Activated T-cell treated with anti-CD3 and anti-CD28 coated beads, Interleukin-2, amount 50 U/mL, for 72 hours (primary cell): ENCODE data around the gene POLD3. TPM values are rescaled to one million over a fixed set of nuclear protein-coding genes. Genes with fewer than 3 reads are reported as not detected.
"Not testable (repeated sequence)": the region's sequence is repeated elsewhere in the genome, so short reads cannot be mapped to it uniquely, and the experiment has no call there.

Experiments used
- ATAC-seq, 2 donors: fragments of 150-1000 bp; cut with Tn5 transposase; replicated peaks in 1 of 2; 2 replicates each; pipeline ENCODE4 v1.10.0; 2021; ENCODE audit warnings: moderate library complexity in 2 of 2, mild to moderate bottlenecking in 1 of 2
- DNase-seq, 2 donors: peaks; one replicate each; pipeline ENCODE4 v3.0.0; 2021 to 2022; ENCODE audit warnings: mixed read lengths in 1 of 2
- H3K27ac Mint-ChIP-seq: one replicate; pipeline ENCODE4 v1.8.0; 2022; ENCODE audit warnings: mild to moderate bottlenecking, moderate library complexity, mixed read lengths
- H3K27me3 Mint-ChIP-seq: one replicate; pipeline ENCODE4 v1.8.0; 2022; ENCODE audit warnings: low read depth, mixed read lengths
- H3K36me3 Mint-ChIP-seq, 2 donors: one replicate each; pipeline ENCODE4 v1.8.0; 2022; ENCODE audit warnings: mixed read lengths in 2 of 2, mild to moderate bottlenecking in 1 of 2; ENCODE audit not compliant: insufficient read depth in 2 of 2
- H3K4me1 Mint-ChIP-seq: one replicate; pipeline ENCODE4 v1.8.0; 2022; ENCODE audit warnings: low read depth, mixed read lengths
- H3K4me3 Mint-ChIP-seq, 2 donors: one replicate each; pipeline ENCODE4 v1.8.0; 2022; ENCODE audit warnings: mild to moderate bottlenecking in 2 of 2, mixed read lengths in 2 of 2, moderate library complexity in 2 of 2
- H3K9me3 Mint-ChIP-seq, 2 donors: one replicate each; pipeline ENCODE4 v1.8.0; 2022; ENCODE audit warnings: mixed read lengths in 2 of 2
- total RNA-seq, 2 donors: library from RNA; stranded (reverse); gene quantifications; one replicate each; pipeline ENCODE4 v1.2.3, GENCODE V29; 2022

Gene POLD3
- total RNA-seq, 2 donors from 2014 or later = 57.7 to 63.9 TPM

DNA sequence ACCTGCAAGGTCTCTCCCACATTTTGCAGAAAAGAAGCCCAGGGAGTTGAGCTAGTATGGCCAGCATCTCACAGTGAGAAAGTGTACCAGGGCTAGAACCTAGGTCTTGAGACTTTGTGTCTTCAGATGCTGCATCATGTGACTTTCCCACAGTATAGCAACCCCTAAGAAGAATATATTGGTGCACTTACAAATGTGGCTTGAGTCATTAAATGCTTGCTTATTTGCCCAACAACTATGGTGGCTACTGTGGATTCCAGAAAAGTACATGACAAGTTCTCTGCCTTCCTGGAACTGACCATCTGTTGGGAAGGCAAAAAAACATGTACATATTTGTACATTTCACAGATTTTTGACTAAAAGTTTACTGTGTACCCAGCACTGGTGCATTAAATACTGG, 55.0 kb downstream of the POLD3 start:
- H3K36me3 Mint-ChIP-seq = peaks cover 7 to 28% of the 10 kb centered on the region in 2 donors
- no peak overlapping the region for H3K4me3 Mint-ChIP-seq
- no peaks in the 10 kb centered on the region for H3K4me1 Mint-ChIP-seq
- DNase-seq (no peak), ATAC-seq (no peak)
- H3K27ac Mint-ChIP-seq = no peak overlapping the region
- peaks cover 0 to 2% of the 10 kb centered on the region in 2 donors for H3K9me3 Mint-ChIP-seq
- H3K27me3 Mint-ChIP-seq = no peaks in the 10 kb centered on the region

DNA sequence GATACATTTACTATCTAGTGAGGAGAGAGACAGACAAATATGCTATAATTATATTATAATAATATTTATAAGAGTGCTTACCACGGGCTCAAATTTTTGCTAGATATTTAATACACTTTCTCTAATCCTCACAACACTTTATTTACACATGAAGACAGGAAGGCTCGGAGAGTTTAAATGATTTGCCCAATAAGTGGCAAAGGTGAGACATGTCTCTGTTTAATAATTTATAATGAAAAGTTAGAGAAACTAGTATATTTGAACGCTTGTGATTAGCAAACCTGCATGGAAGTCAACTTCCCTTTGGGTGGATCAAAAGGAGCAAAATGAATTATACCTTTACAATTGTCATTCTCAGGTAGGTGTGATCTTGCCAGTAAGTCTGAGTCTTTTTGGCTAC, 55.4 kb downstream of the POLD3 start:
- Mint-ChIP-seq H3K4me3 (no peak overlapping the region), H3K36me3 (peaks cover 7 to 29% of the 10 kb centered on the region in 2 donors), H3K27ac (no peak overlapping the region), H3K9me3 (peaks cover 0 to 2% of the 10 kb centered on the region in 2 donors), H3K4me1 (no peaks in the 10 kb centered on the region), H3K27me3 (no peaks in the 10 kb centered on the region)
- ATAC-seq (no peak), DNase-seq (no peak)

DNA sequence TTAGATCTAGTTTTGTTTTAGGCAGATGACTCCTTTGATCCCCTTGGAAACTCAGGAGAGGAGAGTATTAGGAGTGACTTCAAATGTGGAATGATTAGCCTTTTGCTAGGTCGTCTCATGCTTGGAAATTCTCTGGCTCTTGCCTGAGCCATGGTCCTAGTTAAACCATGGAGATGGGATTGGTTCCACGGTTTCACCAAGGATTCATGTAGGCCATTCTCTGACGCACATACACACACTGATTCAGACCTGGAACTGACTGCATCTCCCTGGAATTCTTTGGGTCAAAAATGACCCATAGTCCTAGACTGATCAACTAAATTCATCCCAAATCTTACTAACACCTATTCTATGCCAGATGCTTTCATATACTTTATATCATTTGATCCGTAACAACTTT, 56.5 kb downstream of the POLD3 start:
- ATAC-seq (no peak), DNase-seq (no peak)
- peaks cover 0 to 2% of the 10 kb centered on the region in 2 donors for H3K9me3 Mint-ChIP-seq
- no peaks in the 10 kb centered on the region for H3K27me3 Mint-ChIP-seq
- peaks cover 7 to 30% of the 10 kb centered on the region in 2 donors for H3K36me3 Mint-ChIP-seq
- no peaks in the 10 kb centered on the region for H3K4me1 Mint-ChIP-seq
- no peak overlapping the region for H3K4me3 Mint-ChIP-seq
- H3K27ac Mint-ChIP-seq = no peak overlapping the region

DNA sequence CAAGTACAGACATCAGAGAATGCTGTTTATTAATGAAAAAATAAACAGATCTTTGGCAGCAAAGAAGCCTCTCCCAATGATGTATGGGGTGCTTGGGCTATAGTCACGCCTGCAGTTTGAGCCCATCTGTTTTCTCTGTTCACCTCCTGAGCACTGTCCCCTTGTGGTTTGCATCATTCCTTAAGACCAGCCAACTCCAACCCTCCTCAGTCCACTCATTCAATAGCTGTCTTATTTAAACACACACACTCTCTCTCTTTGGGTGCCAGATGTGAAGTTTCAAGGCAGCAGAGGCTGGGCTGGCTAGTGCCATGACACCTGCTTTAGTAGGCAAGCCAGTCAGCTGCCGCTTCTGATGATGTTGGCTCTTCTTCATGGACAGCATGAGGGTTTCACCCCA, 58.1 kb downstream of the POLD3 start:
- Mint-ChIP-seq H3K4me1 (no peaks in the 10 kb centered on the region), H3K27me3 (no peaks in the 10 kb centered on the region)

DNA sequence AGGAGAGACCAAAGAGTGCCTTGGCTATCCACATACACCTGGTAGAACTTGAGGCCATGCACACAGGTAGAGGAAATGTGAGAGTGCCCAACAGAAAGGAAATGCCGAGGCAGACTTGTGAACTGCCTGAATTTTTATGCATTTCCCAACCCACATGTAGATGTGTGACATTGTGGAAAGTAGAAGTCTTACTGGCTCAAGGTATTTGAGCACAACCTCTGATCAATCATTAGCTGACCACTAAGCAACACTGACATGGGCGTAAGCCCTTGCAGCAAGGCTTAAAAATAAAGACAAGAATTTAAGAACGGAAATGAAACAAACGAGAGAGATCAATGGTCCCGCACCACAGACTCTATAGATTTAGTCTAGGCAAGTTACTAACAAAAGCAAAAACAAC, 62.6 kb downstream of the POLD3 start:
- ATAC-seq (no peak), DNase-seq (no peak)
- Mint-ChIP-seq H3K27me3 (no peaks in the 10 kb centered on the region), H3K4me3 (no peak overlapping the region), H3K27ac (no peak overlapping the region), H3K36me3 (peaks cover 20 to 44% of the 10 kb centered on the region in 2 donors), H3K4me1 (no peaks in the 10 kb centered on the region), H3K9me3 (peaks cover 10% of the 10 kb centered on the region in 2 donors)

More for the DNA sequence above, 58.1 kb downstream of the POLD3 start:
- DNase-seq (no peak), ATAC-seq (no peak)
- Mint-ChIP-seq H3K9me3 (peaks cover 0 to 2% of the 10 kb centered on the region in 2 donors), H3K36me3 (peaks cover 7 to 27% of the 10 kb centered on the region in 2 donors), H3K4me3 (no peak overlapping the region), H3K27ac (no peak overlapping the region)

DNA sequence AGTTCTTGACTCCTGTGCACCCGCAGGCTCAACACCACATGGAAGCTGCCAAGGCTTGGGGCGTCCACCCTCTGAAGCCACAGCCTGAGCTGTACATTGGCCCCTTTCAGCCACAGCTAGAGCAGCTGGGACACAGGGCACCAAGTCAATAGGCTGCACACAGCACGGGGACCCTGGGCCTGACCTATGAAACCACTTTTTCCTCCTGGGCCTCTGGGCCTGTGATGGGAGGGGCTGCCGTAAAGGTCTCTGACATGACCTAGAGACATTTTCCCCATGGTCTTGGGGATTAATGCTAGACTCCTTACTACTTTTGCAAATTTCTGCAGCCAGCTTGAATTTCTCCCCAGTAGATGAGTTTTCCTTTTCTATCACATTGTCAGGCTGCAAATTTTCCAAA, 66.7 kb downstream of the POLD3 start:
- not testable (repeated sequence) for H3K27me3 Mint-ChIP-seq, H3K9me3 Mint-ChIP-seq, DNase-seq, ATAC-seq, H3K4me3 Mint-ChIP-seq, H3K4me1 Mint-ChIP-seq, H3K27ac Mint-ChIP-seq
- peaks cover 12 to 34% of the 10 kb centered on the region in 2 donors for H3K36me3 Mint-ChIP-seq

DNA sequence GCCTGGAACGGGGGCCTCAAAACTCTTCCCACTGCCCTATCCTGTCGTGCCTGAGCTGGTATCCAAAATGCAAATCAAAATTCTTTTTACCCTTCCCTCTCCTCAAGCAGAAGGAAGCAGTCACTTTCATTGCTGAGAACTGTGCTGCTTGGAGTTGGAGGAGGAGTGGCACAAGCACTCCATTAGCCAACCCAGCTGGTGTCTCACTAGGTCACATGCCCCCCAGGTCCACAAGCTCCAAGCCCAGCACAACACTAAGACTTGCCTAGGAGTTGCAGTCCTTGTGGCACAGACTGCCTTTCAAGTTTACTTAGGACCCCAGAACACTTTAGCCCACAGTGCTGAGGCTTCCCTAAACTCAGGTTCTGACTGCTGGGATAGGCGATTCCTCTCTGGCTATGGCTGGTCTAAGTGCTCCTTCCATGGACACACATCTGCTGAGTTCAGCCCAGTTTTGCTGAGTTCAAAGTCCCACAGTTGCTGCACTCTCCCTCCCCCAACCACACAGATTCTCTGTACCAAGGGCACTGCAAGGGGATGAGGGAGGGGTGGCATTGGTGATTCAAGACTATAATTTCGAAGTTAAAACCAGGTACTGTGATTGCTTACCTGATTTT, 70.2 kb downstream of the POLD3 start:
- H3K27ac Mint-ChIP-seq = no peak overlapping the region
- H3K27me3 Mint-ChIP-seq = no peaks in the 10 kb centered on the region
- DNase-seq (no peak), ATAC-seq (no peak)
- H3K4me3 Mint-ChIP-seq = no peak overlapping the region
- H3K9me3 Mint-ChIP-seq = peaks cover 8 to 9% of the 10 kb centered on the region in 2 donors
- peaks cover 12 to 27% of the 10 kb centered on the region in 2 donors for H3K36me3 Mint-ChIP-seq
- no peaks in the 10 kb centered on the region for H3K4me1 Mint-ChIP-seq

DNA sequence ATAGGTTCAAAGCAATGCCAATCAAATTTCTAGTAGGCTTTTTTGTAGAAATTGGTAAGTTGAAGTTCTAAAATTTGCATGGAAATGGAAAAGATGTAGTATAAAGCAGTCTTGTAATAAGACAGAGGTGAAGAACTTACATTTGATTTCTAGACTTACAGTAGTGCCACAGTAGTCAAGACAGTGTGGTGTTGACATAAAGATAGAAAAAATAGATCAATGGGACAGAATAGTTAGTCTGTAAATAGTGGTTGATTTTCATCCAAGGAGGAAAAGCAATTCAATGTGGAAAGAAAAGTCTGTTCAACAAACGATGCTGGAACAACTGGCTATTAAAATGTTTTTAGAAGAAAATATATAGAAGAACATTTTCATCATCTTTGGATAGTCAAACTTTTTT, 70.9 kb downstream of the POLD3 start:
- ATAC-seq = no peak
- H3K9me3 Mint-ChIP-seq = peaks cover 6 to 8% of the 10 kb centered on the region in 2 donors
- no peaks in the 10 kb centered on the region for H3K27me3 Mint-ChIP-seq
- DNase-seq = no peak
- no peaks in the 10 kb centered on the region for H3K4me1 Mint-ChIP-seq
- H3K4me3 Mint-ChIP-seq = no peak overlapping the region
- H3K36me3 Mint-ChIP-seq = peaks cover 10 to 23% of the 10 kb centered on the region in 2 donors
- no peak overlapping the region for H3K27ac Mint-ChIP-seq

DNA sequence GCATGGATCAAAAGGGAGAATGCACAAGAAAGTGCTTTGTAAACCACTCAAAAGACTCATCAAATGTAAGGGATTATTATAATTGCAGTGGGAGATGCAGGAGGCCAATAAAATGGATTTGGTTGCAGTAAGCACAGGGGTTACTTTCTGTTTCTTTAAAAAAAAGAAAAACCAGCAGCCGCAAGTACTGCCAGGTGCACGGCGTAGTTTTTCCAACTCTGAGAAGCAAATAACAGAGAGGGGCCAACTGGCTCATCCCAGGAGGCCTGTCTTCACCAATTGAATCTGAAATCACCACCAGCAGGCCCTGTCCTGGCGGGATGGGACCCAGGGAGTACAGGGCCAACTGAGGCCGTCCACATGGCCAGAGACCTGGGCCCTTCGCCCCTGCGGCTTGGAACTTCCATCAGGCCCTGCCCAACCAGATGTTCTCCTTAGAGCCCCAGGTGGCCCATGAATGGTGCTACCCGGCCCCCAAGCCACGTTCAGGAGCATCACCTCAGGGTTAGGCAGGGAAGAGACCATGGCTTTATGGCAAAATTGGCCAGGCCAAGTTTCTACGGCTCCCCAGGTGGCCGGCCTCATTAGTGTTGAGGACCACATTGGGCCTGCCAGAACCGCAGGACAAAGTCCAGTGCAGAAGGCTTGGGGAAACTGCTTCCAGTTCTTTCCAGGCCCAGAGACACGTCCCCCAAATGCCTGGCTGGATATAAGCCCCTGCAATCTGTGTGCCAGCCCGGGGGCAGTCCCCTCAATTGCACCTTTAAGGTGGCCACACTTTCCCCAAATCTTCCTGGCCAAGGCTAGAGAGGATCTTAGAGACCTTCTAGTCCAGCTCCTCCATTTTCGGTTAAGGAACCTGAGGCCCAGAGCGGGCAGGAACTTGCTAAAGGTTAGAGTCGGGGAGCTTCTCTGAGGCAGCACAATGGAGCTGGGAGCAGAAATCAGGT, 77.1 kb downstream of the POLD3 start:
- no peaks in the 10 kb centered on the region for H3K9me3 Mint-ChIP-seq
- DNase-seq = no peak
- no peak for ATAC-seq
- no peaks in the 10 kb centered on the region for H3K27me3 Mint-ChIP-seq
- no peak overlapping the region for H3K27ac Mint-ChIP-seq
- H3K4me3 Mint-ChIP-seq = no peak overlapping the region
- H3K36me3 Mint-ChIP-seq = no peaks in the 10 kb centered on the region
- no peaks in the 10 kb centered on the region for H3K4me1 Mint-ChIP-seq

DNA sequence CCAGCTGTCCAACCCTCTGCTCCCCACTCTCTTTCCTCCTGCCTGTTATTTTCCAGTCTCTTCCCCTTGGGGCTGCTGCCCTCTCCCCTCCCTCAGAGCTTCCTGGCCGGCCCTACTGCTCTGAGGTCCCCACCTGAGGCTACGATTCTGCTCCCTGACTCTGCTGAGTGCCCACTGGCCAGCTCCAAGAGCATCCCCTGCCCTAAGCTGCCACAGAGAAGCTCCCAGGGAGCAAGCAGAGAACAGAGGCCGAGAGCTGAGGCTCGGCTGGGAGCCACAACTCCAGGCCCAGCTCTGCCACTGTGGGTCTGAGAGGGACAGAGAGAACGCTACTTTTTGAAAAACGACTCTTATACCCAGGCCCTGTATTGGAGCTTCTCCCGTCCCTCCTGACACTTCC, 77.8 kb downstream of the POLD3 start:
- no peak overlapping the region for H3K27ac Mint-ChIP-seq
- H3K4me1 Mint-ChIP-seq = no peaks in the 10 kb centered on the region
- no peaks in the 10 kb centered on the region for H3K27me3 Mint-ChIP-seq
- no peak for DNase-seq
- no peaks in the 10 kb centered on the region for H3K9me3 Mint-ChIP-seq
- no peaks in the 10 kb centered on the region for H3K36me3 Mint-ChIP-seq
- no peak overlapping the region for H3K4me3 Mint-ChIP-seq
- ATAC-seq = no peak

DNA sequence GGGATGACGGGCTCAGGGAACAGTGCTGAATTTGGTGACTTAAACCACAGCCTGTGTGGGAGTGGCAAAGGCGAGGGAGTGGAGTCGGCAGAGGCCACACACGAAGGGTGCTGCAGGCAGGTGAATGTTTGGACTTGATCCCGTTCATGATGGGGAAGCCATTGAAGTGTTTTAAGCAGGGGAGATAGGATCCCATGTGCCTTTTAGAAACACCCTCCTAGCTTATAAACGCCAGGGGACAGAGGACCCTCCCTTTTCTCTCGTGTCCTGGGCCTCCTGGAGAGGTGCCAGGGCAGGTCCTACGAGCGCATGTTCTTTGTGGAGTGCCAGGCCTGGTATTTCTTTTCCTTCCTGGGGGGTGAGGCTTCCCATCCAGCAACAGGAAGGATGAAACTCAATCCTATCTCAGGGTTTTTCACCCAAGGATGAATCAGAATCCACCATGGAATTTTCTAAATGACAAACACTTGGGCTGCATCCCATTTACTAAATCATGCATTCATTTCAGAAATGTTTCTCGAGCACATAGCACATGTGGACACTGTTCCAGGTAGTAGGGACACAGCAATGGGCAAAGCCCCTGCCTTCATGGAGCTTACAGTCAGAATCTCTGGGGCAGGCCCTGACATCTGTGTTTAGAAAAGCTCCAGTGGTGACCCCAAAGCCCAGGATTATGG, 79.3 kb downstream of the POLD3 start:
- Mint-ChIP-seq H3K27me3 (no peaks in the 10 kb centered on the region), H3K4me1 (no peaks in the 10 kb centered on the region), H3K36me3 (no peaks in the 10 kb centered on the region), H3K4me3 (no peak overlapping the region), H3K27ac (no peak overlapping the region), H3K9me3 (no peaks in the 10 kb centered on the region)
- DNase-seq (no peak), ATAC-seq (no peak)

DNA sequence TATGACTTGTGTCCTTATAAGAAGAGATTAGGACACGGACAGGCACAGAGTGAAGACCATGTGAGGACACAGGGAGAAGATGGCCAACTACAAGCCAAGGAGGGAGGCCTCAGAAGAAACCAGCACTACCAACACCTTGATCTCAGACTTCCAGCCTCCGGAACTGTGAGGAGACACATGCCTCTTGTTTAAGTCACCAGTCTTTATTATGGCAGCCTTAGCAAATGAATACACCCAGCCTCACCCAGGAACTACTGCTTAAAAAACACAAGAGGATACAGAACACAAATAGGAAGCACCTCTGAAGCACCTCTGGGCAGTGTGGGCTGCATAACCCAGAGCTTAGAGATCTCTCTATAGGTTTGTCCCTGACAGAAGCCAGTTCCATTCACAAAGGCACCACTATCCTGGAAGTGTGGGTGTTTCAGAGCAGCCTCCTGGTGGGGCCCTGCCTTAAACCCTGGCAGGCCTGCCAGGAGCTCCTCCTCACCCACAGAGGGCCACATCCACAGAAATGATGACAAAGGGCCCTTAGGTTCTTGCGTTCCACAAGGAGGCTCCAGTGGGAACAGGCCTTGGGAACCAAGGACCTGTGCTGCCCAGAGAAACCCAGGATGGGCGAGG, 80.1 kb downstream of the POLD3 start:
- Mint-ChIP-seq H3K9me3 (no peaks in the 10 kb centered on the region), H3K36me3 (no peaks in the 10 kb centered on the region), H3K27me3 (no peaks in the 10 kb centered on the region), H3K4me3 (no peak overlapping the region), H3K27ac (no peak overlapping the region), H3K4me1 (no peaks in the 10 kb centered on the region)
- ATAC-seq (no peak), DNase-seq (no peak)
